GM21367 (cell line): ENCODE results near the gene SULT2B1.
"Not testable (repeated sequence)": the region's sequence is repeated elsewhere in the genome, so short reads cannot be mapped to it uniquely, and the experiment has no call there.

Experiments used
- ATAC-seq: cut with Tn5 transposase; IDR thresholded peaks from one replicate; pipeline ENCODE4 v1.9.1; 2021; ENCODE audit not compliant: unreplicated experiment

The SULT2B1 gene

GRCh38 chr19:48618278-48618915 lies 66.4 kb downstream of the SULT2B1 start:
- ATAC-seq = no peak

- ATAC-seq = peak; percentile 70
Measured at GRCh38 chr19:48618916-48619691, 67.1 kb downstream of the SULT2B1 start, which contains the start of the genes RPL18 and SPHK2. TSS of gene RPL18 (minus strand) at chr19:48619178. CDS start at chr19:48619143, 35 bp downstream. TSS of gene SPHK2 (plus strand) at chr19:48619506. CDS start at chr19:48620515, 1,009 bp downstream.

DNA sequence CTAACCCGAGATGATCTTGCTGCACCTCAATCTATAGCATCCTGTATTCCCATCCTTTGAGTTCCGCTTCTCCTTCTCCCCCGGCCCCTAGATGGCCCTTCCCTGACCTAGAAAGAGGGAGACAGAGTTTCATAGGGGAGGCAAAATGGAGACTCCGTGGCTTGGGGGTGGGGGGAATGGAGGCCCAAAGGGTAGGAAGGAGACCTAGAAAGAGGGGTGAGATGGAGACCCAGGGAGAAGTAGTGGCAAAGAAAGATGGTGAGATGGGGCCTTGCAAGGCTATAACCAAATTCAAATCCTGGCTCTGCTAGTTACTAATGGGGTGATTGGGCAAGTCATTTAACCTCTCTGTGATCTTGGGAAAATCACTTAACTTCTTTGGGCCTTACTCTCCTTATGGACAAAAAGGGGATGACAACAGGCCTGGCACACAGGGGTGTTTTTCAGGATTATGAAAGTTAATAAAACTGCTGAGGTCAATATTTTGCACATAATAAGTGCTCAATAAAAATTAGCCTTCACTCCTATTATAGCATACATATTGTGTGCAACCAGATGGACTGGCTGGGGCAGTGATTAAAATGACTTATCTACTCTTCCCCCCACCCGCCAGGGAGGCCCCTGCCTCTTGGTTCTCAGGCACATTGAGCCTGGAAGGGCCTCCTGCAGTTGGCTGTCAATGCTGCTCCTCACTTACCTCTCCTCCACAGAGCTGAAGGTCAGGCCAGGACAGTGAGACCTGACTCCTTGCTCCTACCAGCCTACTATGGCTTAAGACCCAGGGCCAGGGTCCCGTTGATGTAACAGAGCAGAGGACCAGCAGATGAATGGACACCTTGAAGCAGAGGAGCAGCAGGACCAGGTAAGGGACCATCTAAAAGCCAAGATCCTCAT lies 68.0 kb downstream of the SULT2B1 start:
- peak; percentile 3 for ATAC-seq

- ATAC-seq = no peak
Measured at GRCh38 chr19:48623556-48624066, 71.6 kb downstream of the SULT2B1 start.

- peak; percentile 42 for ATAC-seq
Measured at GRCh38 chr19:48624067-48624594, 72.2 kb downstream of the SULT2B1 start.

DNA sequence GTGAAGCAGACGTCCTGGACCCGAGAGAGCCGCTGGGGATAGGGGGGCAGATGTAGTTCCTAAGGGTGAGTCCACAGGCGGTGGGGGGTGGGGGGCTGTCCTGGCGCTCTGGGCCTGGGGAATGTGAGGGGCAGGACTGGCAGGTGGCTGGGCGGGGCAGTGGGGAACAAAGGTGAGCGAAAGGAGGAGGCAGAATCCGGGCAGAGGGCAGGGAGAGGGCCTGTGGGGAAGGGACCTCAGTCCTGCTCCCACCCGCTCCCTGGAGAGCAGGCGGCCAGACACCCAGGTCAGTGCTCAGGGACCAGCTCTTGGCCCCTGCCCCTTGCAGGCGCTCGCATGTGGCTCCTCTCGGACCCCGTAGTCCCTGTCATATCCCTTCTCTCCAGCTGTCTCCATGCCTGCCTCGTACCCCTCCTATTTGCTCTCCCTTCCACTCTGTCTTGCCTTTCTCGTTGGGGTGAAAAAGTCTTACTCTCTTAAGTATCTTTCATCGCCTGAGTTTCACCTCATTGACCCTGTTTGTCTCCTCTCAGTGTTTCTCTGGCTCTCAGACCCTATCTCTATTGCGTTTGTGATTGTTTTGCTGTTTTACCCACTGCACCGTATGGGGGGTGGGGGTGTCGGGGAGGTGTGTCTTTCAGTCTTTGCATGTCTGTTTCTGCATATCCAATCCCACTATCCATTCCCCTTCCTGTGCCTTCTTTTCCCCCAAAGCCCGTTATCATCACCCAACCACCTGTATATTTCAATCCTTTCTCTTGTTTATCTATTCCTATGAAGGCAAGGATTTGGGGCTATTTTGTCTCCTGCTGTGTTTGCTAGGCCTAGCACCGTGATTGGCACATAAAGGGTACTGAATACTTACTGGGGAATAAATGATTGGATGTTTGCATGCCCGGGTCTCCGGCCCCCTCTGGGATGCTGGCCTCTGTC lies 73.1 kb downstream of the SULT2B1 start:
- no peak for ATAC-seq

DNA sequence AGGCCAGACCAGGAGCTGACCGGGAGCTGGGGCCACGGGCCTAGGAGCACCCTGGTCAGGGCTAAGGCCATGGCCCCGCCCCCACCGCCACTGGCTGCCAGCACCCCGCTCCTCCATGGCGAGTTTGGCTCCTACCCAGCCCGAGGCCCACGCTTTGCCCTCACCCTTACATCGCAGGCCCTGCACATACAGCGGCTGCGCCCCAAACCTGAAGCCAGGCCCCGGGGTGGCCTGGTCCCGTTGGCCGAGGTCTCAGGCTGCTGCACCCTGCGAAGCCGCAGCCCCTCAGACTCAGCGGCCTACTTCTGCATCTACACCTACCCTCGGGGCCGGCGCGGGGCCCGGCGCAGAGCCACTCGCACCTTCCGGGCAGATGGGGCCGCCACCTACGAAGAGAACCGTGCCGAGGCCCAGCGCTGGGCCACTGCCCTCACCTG lies 73.9 kb downstream of the SULT2B1 start:
- ATAC-seq = no peak

GRCh38 chr19:48627201-48627864 lies 75.4 kb downstream of the SULT2B1 start:
- ATAC-seq = no peak

- no peak for ATAC-seq
Measured at GRCh38 chr19:48627865-48628314, 75.9 kb downstream of the SULT2B1 start.

GRCh38 chr19:48628486-48629296 lies 76.7 kb downstream of the SULT2B1 start:
- no peak for ATAC-seq

- no peak for ATAC-seq
Measured at GRCh38 chr19:48629297-48629598, 77.3 kb downstream of the SULT2B1 start.

GRCh38 chr19:48629599-48630295 lies 77.8 kb downstream of the SULT2B1 start:
- ATAC-seq = no peak

- no peak for ATAC-seq
Measured at GRCh38 chr19:48630296-48631063, 78.5 kb downstream of the SULT2B1 start.

DNA sequence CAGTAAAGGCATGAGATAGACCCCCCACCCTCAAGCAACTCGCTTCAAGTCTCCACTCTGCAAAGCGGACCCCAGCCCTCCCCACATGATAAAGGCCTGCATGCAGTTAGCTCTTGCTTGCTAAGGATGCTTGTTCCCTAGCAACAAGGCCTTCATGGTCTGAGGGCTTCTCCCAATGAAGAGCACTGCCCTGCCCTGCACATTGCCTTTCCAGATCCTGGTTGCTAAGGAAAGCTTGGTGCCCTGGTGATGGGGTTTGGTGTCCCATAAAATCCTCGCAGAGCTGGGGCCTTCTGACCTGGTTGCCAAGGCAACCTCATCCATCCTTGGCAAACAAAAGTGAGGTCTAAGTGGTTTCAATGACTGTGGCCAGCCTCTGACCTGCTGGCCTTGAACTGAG lies 79.3 kb downstream of the SULT2B1 start:
- no peak for ATAC-seq

DNA sequence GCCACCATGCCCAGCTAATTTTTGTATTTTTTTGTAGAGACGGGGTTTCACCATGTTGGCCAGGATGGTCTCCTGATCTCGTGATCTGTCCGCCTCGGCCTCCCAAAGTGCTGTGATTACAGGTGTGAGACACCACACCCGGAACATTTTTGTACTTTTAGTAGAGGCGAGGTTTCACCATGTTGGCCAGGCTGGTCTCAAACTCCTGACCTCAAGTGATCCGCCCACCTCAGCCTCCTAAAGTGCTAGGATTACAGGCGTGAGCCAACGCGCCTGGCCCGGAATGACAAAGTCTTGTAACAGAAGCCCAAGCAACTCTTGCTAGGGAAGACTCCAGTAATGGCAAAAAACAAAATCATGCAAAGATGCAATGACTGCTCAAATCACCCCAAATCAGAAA lies 80.3 kb downstream of the SULT2B1 start:
- not testable (repeated sequence) for ATAC-seq

DNA sequence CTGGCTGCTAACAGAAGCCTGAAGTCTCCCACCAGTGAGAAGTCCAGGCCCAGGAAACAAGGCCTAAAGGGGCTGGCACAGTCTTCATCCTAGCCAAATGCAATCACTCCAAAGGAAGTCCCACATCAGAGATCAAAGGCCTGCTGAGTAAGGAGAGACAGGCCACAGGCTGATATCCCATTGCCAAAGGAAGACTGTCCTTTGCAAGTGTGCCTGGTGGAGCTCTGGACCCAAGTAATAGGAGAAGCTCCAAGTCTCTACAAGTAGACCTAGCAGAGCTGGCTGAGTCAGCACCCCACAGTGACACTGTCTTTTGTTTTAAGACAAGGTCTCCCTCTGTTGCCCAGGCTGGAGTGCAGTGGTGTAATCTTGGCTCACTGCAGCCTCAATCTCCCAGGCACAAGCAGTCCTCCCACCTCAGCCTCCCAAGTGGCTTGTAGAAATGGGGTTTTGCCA lies 80.7 kb downstream of the SULT2B1 start:
- ATAC-seq = no peak
